ENCODE measurements around the gene SP100.

Gene SP100

GRCh38 chr2:230411570-230412370, 4.2 kb upstream of the SP100 start:
- TF ChIP-seq CTCF (IDR thresholded peaks at IDR 0.05; ENCODE audit: extremely low read depth, missing control alignments), result no peak
- DNase-seq (ENCODE audit: low spot score), result peak; percentile 82

- no peak for TF ChIP-seq CTCF (IDR thresholded peaks at IDR 0.05; ENCODE audit: extremely low read depth, missing control alignments)
- DNase-seq (ENCODE audit: low spot score), result no peak
Observed at GRCh38 chr2:230412371-230412711, 3.7 kb upstream of the SP100 start.

GRCh38 chr2:230412846-230413245, 3.2 kb upstream of the SP100 start:
- DNase-seq (ENCODE audit: low spot score), result no peak
- no peak for TF ChIP-seq CTCF (IDR thresholded peaks at IDR 0.05; ENCODE audit: extremely low read depth, missing control alignments)

GRCh38 chr2:230413479-230413878, 2.5 kb upstream of the SP100 start:
- no peak for TF ChIP-seq CTCF (IDR thresholded peaks at IDR 0.05; ENCODE audit: extremely low read depth, missing control alignments)
- no peak for DNase-seq (ENCODE audit: low spot score)

- no peak for TF ChIP-seq CTCF (IDR thresholded peaks at IDR 0.05; ENCODE audit: extremely low read depth, missing control alignments)
Observed at GRCh38 chr2:230414302-230414701, 1.7 kb upstream of the SP100 start.

GRCh38 chr2:230417436-230417835, 1.4 kb downstream of the SP100 start:
- no peak for DNase-seq (ENCODE audit: low spot score)
- TF ChIP-seq CTCF (IDR thresholded peaks at IDR 0.05; ENCODE audit: extremely low read depth, missing control alignments), result no peak

More at GRCh38 chr2:230414302-230414701, 1.7 kb upstream of the SP100 start:
- no peak for DNase-seq (ENCODE audit: low spot score)

- no peak for TF ChIP-seq CTCF (IDR thresholded peaks at IDR 0.05; ENCODE audit: extremely low read depth, missing control alignments)
- DNase-seq (ENCODE audit: low spot score), result no peak
Observed at GRCh38 chr2:230418341-230419016, 2.5 kb downstream of the SP100 start.
